Inferior parietal cortex (tissue), 1 donor: ENCODE results near the gene CCDC137.

ENCODE experiments used
- DNase-seq: peaks from one replicate; pipeline ENCODE4 v3.0.0-alpha.2; 2016; ENCODE audit errors: extremely low spot score

The CCDC137 gene

DNA sequence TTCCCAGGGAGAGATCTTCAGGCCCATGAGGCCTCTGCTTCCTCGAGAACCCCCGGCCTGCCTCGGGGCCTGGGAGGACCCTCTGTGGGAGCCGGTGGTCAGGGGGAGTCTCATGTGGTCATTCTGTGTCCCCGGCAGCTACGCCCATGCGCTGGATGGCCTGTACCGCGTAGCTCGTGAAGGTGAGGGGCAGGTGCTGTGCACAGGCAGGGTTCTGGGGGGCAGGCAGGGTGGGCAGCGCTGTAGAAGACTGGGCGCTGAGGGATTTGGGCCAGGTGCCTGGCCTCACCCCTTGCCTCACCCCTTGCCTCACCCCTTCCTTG lies 50.1 kb downstream of the CCDC137 start:
- DNase-seq, result no peak

DNA sequence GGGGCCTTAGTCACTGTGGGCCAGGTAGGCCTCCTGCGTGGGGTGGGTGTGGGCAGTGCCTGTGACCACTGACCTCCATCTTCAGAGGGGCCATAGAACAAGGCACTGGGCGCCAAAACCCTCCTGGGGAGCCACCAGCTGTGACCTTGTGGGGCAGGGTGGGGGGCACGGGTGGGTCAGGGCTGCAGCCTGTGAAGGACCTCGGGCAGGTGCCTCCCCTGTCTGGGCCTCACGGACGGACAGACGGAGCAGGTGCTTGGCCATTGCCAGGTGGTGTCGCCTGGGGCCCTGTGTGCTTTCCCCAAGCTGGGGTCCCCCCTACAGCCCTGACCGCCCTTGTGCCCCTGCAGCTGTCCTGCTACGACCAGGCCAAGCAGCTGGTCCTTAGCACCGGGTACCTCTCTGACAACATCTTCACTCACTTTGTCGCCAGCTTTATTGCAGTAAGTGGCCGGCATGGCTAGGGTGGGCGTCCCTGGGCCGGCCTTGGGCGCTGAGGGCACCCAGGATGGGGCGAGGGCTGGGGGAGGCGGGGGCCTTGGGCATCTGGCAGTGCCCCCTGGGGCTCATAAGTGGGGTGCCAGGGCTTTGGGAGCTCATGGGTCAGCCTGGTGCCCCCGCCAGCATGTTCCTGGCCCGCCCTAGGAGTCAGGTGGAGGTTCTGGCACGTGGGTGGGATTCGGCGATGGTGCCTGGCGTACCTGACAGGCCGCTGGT lies 50.7 kb downstream of the CCDC137 start:
- DNase-seq, result no peak

DNA sequence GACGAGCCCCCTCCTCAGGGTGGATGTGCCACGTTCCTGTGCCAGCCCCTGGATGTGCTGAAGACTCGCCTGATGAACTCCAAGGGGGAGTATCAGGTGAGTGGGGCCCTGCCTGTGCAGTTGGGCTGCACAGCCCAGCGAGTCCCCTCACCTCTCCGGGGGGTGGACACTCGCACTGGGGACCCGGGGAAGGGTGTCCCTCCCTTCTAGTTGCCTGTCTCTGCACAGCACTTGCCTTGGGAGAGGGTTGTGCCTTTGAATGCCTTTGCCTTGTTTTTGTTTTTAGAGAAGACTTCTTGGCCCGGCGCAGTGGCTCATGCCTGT lies 51.2 kb downstream of the CCDC137 start:
- no peak for DNase-seq

DNA sequence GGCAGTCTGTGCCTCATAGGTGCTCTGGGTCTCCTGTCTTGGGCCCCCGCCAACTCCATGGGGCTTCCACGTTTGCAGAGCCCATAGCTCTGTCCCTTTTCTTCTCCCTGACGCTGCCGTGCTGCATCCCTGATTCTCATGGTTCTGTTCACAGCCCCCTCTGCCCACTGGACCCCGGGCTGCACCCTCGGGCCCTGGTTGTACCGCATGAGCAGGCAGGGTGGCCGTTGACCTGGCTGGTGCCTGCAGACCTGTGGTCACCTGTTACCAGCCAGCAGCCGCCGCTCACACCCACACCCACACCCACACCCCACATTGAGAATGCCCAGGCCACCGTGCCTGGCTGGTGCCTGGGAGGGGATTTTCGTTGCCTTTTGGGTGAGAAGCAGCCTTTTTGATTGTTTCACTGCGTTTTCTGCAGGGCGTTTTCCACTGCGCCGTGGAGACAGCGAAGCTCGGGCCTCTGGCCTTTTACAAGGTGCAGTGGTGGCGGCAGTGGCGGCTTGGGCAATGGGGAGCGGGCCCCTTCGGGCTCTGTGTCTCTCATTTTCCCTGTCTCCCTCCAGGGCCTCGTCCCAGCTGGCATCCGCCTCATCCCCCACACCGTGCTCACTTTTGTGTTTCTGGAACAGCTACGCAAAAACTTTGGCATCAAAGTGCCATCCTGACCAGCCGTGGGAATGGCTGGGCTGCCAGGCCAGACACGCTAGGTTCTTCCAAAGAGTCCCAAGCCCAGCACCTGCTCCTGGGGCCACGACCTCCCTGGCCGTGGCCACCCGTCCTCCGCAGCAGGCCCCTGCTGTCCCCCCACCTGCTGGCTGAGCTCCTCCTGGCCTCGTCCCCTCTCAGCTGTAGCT lies 53.1 kb downstream of the CCDC137 start:
- DNase-seq, result no peak

DNA sequence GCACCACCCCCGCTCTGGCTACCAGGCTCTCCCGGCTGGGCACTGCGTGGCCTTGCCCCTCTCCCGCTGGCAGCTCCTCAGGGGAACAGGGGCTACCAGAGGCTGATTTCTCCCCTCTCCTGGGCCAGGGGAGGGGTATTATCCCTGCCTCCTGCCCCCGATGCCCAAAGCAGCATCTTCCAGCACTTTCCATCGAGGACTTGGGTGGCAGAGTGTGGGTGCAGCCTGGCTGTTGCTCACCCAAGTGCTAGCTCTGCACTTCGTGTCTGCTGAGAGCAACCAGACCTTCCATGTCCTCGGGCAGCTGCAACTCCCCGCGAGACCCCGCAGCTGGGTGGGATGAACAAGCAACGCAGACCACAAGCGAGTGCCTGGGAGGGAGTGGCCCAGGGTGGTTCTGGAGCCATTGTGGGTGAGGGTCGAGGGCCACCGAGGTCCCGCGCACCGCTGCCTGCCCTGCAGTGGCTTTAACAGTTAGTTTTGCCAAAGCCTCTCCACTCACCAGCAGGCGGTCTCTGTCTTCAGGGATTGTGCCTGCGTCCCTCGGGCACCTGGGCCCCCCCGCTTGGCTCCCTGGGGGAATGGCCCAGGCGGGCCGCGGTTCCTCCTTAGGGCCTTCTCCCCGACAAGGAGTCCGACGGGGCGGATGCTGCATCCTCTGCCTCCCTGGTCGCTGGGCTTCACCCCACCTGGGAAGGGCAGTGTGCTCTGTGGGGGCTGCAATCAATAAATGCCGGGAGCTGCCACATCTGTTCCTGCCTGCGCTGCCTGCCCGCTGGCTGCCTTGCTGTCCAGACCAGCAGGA lies 53.9 kb downstream of the CCDC137 start:
- DNase-seq, result no peak

DNA sequence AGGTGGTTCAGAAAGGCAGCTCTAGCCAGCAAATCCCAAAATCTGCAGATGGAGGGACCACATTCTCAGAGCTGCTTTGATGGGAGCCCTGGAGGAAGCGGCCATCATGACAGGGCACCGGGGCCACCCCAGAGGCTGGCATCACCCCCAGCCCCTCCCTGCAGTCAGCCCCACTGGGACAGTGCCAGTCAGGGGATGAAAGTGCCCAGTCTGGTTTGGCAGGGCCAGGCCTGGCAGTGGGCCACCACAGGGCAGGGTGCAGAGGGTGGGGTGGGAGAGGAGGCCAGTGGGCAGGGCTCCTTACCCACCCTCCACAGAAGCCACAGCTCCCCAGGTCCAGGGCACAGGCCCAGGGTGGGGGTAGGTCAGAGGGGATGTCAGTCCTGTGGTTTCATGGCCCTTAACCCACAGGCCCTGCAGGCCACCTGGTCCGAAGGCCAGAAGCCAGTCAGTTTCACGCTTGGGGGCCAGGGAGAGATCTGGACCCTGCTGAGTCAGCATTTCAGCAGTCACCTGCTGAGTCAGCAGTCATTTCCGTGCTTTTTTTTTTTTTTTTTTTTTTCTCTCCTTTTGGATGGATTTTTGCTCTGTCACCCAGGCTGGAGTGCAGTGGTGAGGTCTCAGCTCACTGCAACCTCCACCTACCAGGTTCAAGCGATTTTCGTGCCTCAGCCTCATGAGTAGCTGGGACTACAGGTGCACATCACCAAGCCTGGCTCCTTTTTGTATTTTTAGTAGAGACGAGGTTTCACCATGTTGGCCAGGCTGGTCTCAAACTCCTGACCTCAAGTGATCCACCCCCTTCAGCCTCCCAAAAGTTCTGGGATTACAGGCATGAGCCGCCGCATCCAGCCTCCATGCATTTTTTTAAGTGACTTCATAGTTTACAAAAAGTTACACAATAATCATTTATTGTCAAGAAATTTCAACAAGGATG lies 55.9 kb downstream of the CCDC137 start:
- DNase-seq, result no peak
